ENCODE measurements around the gene GRIP2. TPM values are rescaled to one million over a fixed set of nuclear protein-coding genes. Genes with fewer than 3 reads are reported as not detected.

GRIP2 gene
- total and polyA plus RNA-seq, 4 donors = 0.50 to 8.6 (median 1.9) TPM

- Histone ChIP-seq H3K36me3 (ENCODE audit: control insufficient read depth in 1 of 2, insufficient read depth in 2 of 2, low read length in 1 of 2) (no peaks in the 10 kb centered on the region), H3K4me1 (ENCODE audit: control insufficient read depth in 1 of 2, insufficient read depth in 2 of 2, low read length in 2 of 2) (no peaks in the 10 kb centered on the region), H3K4me3 (ENCODE audit: low read length in 2 of 2) (no peak overlapping the region), H3K9me3 (ENCODE audit: control insufficient read depth, low read length) (no peaks in the 10 kb centered on the region), H3K27ac (ENCODE audit: low read depth in 1 of 2, low read length in 2 of 2) (no peak overlapping the region), H3K27me3 (ENCODE audit: control insufficient read depth in 1 of 2, insufficient read depth in 2 of 2, low read length in 1 of 2) (no peaks in the 10 kb centered on the region)
- peak; percentile 66 for ATAC-seq (ENCODE audit: low FRiP score)
- intact Hi-C loops (cut with DNase I) = no loop called here
- DNase-seq = peak; percentile 54 to 77
- WGBS, 2 donors = 75 to 84% methylated on average over 20 of the region's 20 CpGs
Observed at GRCh38 chr3:14532691-14533456, 7.3 kb downstream of the GRIP2 start.

GRCh38 chr3:14531856-14532395 is 8.2 kb downstream of the GRIP2 start:
- 94% methylated on average over 17 of the region's 17 CpGs for WGBS, 2 donors
- Histone ChIP-seq H3K27me3 (ENCODE audit: control insufficient read depth in 1 of 2, insufficient read depth in 2 of 2, low read length in 1 of 2) (no peaks in the 10 kb centered on the region), H3K36me3 (ENCODE audit: control insufficient read depth in 1 of 2, insufficient read depth in 2 of 2, low read length in 1 of 2) (no peaks in the 10 kb centered on the region), H3K4me3 (ENCODE audit: low read length in 2 of 2) (no peak overlapping the region), H3K9me3 (ENCODE audit: control insufficient read depth, low read length) (no peaks in the 10 kb centered on the region), H3K4me1 (ENCODE audit: control insufficient read depth in 1 of 2, insufficient read depth in 2 of 2, low read length in 2 of 2) (no peaks in the 10 kb centered on the region), H3K27ac (ENCODE audit: low read depth in 1 of 2, low read length in 2 of 2) (no peak overlapping the region)
- peak; percentile 21 to 49 for DNase-seq
- intact Hi-C loops (cut with DNase I) = no loop called here
- ATAC-seq (ENCODE audit: low FRiP score) = no peak

GRCh38 chr3:14528081-14528480 is 12.1 kb downstream of the GRIP2 start:
- no peaks in the 10 kb centered on the region for H3K36me3 ChIP-seq (ENCODE audit: control insufficient read depth in 1 of 2, insufficient read depth in 2 of 2, low read length in 1 of 2)
- no peaks in the 10 kb centered on the region for H3K27me3 ChIP-seq (ENCODE audit: control insufficient read depth in 1 of 2, insufficient read depth in 2 of 2, low read length in 1 of 2)
- H3K4me1 ChIP-seq (ENCODE audit: control insufficient read depth in 1 of 2, insufficient read depth in 2 of 2, low read length in 2 of 2) = no peaks in the 10 kb centered on the region
- H3K27ac ChIP-seq (ENCODE audit: low read depth in 1 of 2, low read length in 2 of 2) = no peak overlapping the region
- no peak overlapping the region for H3K4me3 ChIP-seq (ENCODE audit: low read length in 2 of 2)
- ATAC-seq (ENCODE audit: low FRiP score) (no peak), DNase-seq (no peak)
- intact Hi-C loops (cut with DNase I) = no loop called here
- no peaks in the 10 kb centered on the region for H3K9me3 ChIP-seq (ENCODE audit: control insufficient read depth, low read length)
- WGBS, 2 donors = 88 to 93% methylated on average over 3 of the region's 3 CpGs

- Histone ChIP-seq H3K9me3 (ENCODE audit: control insufficient read depth, low read length) (no peaks in the 10 kb centered on the region), H3K27me3 (ENCODE audit: control insufficient read depth in 1 of 2, insufficient read depth in 2 of 2, low read length in 1 of 2) (no peaks in the 10 kb centered on the region), H3K36me3 (ENCODE audit: control insufficient read depth in 1 of 2, insufficient read depth in 2 of 2, low read length in 1 of 2) (no peaks in the 10 kb centered on the region), H3K4me3 (ENCODE audit: low read length in 2 of 2) (no peak overlapping the region), H3K4me1 (ENCODE audit: control insufficient read depth in 1 of 2, insufficient read depth in 2 of 2, low read length in 2 of 2) (no peaks in the 10 kb centered on the region), H3K27ac (ENCODE audit: low read depth in 1 of 2, low read length in 2 of 2) (no peak overlapping the region)
- intact Hi-C loops (cut with DNase I) = no loop called here
- ATAC-seq (ENCODE audit: low FRiP score) (no peak), DNase-seq (peak; percentile 56 to 59)
- WGBS, 2 donors = 76 to 82% methylated on average over 17 of the region's 17 CpGs
Observed at GRCh38 chr3:14525685-14526631, 14.2 kb downstream of the GRIP2 start.

- H3K27ac ChIP-seq (ENCODE audit: low read depth in 1 of 2, low read length in 2 of 2) = no peak overlapping the region
- no peaks in the 10 kb centered on the region for H3K27me3 ChIP-seq (ENCODE audit: control insufficient read depth in 1 of 2, insufficient read depth in 2 of 2, low read length in 1 of 2)
- ATAC-seq (ENCODE audit: low FRiP score) (no peak), DNase-seq (peak; percentile 35 to 55)
- H3K9me3 ChIP-seq (ENCODE audit: control insufficient read depth, low read length) = no peaks in the 10 kb centered on the region
- WGBS, 2 donors = 90 to 94% methylated on average over 9 of the region's 9 CpGs
- H3K4me1 ChIP-seq (ENCODE audit: control insufficient read depth in 1 of 2, insufficient read depth in 2 of 2, low read length in 2 of 2) = no peaks in the 10 kb centered on the region
- H3K36me3 ChIP-seq (ENCODE audit: control insufficient read depth in 1 of 2, insufficient read depth in 2 of 2, low read length in 1 of 2) = no peaks in the 10 kb centered on the region
- intact Hi-C loops (cut with DNase I) = no loop called here
- H3K4me3 ChIP-seq (ENCODE audit: low read length in 2 of 2) = no peak overlapping the region
Observed at GRCh38 chr3:14524920-14525660, 15.1 kb downstream of the GRIP2 start.

GRCh38 chr3:14524311-14524711 is 15.8 kb downstream of the GRIP2 start:
- H3K4me1 ChIP-seq (ENCODE audit: control insufficient read depth in 1 of 2, insufficient read depth in 2 of 2, low read length in 2 of 2) = no peaks in the 10 kb centered on the region
- 92 to 94% methylated on average over 14 of the region's 14 CpGs for WGBS, 2 donors
- H3K9me3 ChIP-seq (ENCODE audit: control insufficient read depth, low read length) = no peaks in the 10 kb centered on the region
- intact Hi-C loops (cut with DNase I) = no loop called here
- H3K27ac ChIP-seq (ENCODE audit: low read depth in 1 of 2, low read length in 2 of 2) = no peak overlapping the region
- ATAC-seq (ENCODE audit: low FRiP score) (no peak), DNase-seq (peak in 1 of 2 donors; percentile 71)
- no peak overlapping the region for H3K4me3 ChIP-seq (ENCODE audit: low read length in 2 of 2)
- H3K36me3 ChIP-seq (ENCODE audit: control insufficient read depth in 1 of 2, insufficient read depth in 2 of 2, low read length in 1 of 2) = no peaks in the 10 kb centered on the region
- H3K27me3 ChIP-seq (ENCODE audit: control insufficient read depth in 1 of 2, insufficient read depth in 2 of 2, low read length in 1 of 2) = no peaks in the 10 kb centered on the region

GRCh38 chr3:14523792-14524191 is 16.4 kb downstream of the GRIP2 start:
- 53 to 61% methylated on average over 7 of the region's 7 CpGs for WGBS, 2 donors
- intact Hi-C loops (cut with DNase I) = no loop called here
- no peaks in the 10 kb centered on the region for H3K9me3 ChIP-seq (ENCODE audit: control insufficient read depth, low read length)
- no peak overlapping the region for H3K4me3 ChIP-seq (ENCODE audit: low read length in 2 of 2)
- H3K27me3 ChIP-seq (ENCODE audit: control insufficient read depth in 1 of 2, insufficient read depth in 2 of 2, low read length in 1 of 2) = no peaks in the 10 kb centered on the region
- no peaks in the 10 kb centered on the region for H3K4me1 ChIP-seq (ENCODE audit: control insufficient read depth in 1 of 2, insufficient read depth in 2 of 2, low read length in 2 of 2)
- H3K36me3 ChIP-seq (ENCODE audit: control insufficient read depth in 1 of 2, insufficient read depth in 2 of 2, low read length in 1 of 2) = no peaks in the 10 kb centered on the region
- peak in 1 of 2 donors; percentile 12 for DNase-seq
- ATAC-seq (ENCODE audit: low FRiP score) = no peak
- H3K27ac ChIP-seq (ENCODE audit: low read depth in 1 of 2, low read length in 2 of 2) = no peak overlapping the region

- Histone ChIP-seq H3K9me3 (ENCODE audit: control insufficient read depth, low read length) (no peaks in the 10 kb centered on the region), H3K4me1 (ENCODE audit: control insufficient read depth in 1 of 2, insufficient read depth in 2 of 2, low read length in 2 of 2) (no peaks in the 10 kb centered on the region), H3K27me3 (ENCODE audit: control insufficient read depth in 1 of 2, insufficient read depth in 2 of 2, low read length in 1 of 2) (no peaks in the 10 kb centered on the region), H3K36me3 (ENCODE audit: control insufficient read depth in 1 of 2, insufficient read depth in 2 of 2, low read length in 1 of 2) (no peaks in the 10 kb centered on the region), H3K27ac (ENCODE audit: low read depth in 1 of 2, low read length in 2 of 2) (no peak overlapping the region), H3K4me3 (ENCODE audit: low read length in 2 of 2) (no peak overlapping the region)
- DNase-seq (peak in 1 of 2 donors; percentile 38), ATAC-seq (ENCODE audit: low FRiP score) (no peak)
- intact Hi-C loops (cut with DNase I) = no loop called here
- WGBS, 2 donors = 95 to 96% methylated on average over 12 of the region's 12 CpGs
Observed at GRCh38 chr3:14522768-14523167, 17.4 kb downstream of the GRIP2 start.
